Endothelial cell of umbilical vein (primary cell): ENCODE data around the gene KRTAP5-2. TPM values are rescaled to one million over a fixed set of nuclear protein-coding genes. Genes with fewer than 3 reads are reported as not detected.
A peak's percentile ranks its signal among the peaks of the same experiment; 100 is the strongest.

Experiments
- BruUV-seq: library from RNA; stranded (reverse); fragments of 400-500 nt; replicated peaks from 2 replicates; lab custom pipeline; 2021; lab: Mats Ljungman, UMichigan
- CTCF ChIA-PET: fragments of 300-600, 350-600 bp; sonication (Branson Sonifier 250); formaldehyde crosslinking; loops from one replicate; lab custom pipeline; 2021; ENCODE audit warnings: antibody characterized with exemption, inconsistent platforms; lab: Charles Lee
- POLR2A ChIA-PET: fragments of 300-600, 350-600 bp; sonication (Branson Sonifier 250); formaldehyde crosslinking; loops from one replicate; lab custom pipeline; 2021; ENCODE audit warnings: antibody characterized with exemption, inconsistent platforms; lab: Charles Lee
- DNase-seq: peaks from one replicate; pipeline ENCODE4 v3.0.0-alpha.2; 2011; ENCODE audit warnings: low read depth, low spot score
- FAIRE-seq: peaks from 2 replicates; lab custom pipeline; 2011; peaks lifted over from hg19 to GRCh38; lab: Jason Lieb, UNC
- H2AFZ ChIP-seq: 2 replicates; pipeline ENCODE4 v1.6.0; 2012; ENCODE audit warnings: low read depth, low read length, control low read depth, inconsistent platforms
- H3K27ac ChIP-seq: 2 replicates; pipeline ENCODE4 v1.5.1; 2011; ENCODE audit warnings: low read depth, mild to moderate bottlenecking, control low read depth, low read length, moderate library complexity; ENCODE audit not compliant: insufficient read depth
- H3K27me3 ChIP-seq, 2 experiments: 2 replicates each; pipeline versions ENCODE4 v1.6.0 to v1.6.1; 2011; ENCODE audit warnings: low read length in 2 of 2, mixed read lengths in 1 of 2; ENCODE audit not compliant: control insufficient read depth in 2 of 2, insufficient read depth in 2 of 2
- H3K36me3 ChIP-seq, 2 experiments: 2 replicates in 1 of 2; 3 replicates in 1 of 2; pipeline ENCODE4 v1.5.1; 2011; ENCODE audit warnings: low read length in 2 of 2, mild to moderate bottlenecking in 1 of 2, moderate library complexity in 1 of 2; ENCODE audit not compliant: control insufficient read depth in 2 of 2, insufficient read depth in 2 of 2; ENCODE audit errors: extremely low read depth in 1 of 2
- H3K4me1 ChIP-seq: 3 replicates; pipeline ENCODE4 v1.5.1; 2011; ENCODE audit warnings: mild to moderate bottlenecking, low read length; ENCODE audit not compliant: control insufficient read depth, insufficient read depth; ENCODE audit errors: extremely low read depth
- H3K4me2 ChIP-seq: 2 replicates; pipeline ENCODE4 v1.6.1; 2011; ENCODE audit warnings: low read length, control low read depth, mixed read lengths; ENCODE audit not compliant: insufficient read depth
- H3K4me3 ChIP-seq, 3 experiments: fragments of 200-600 bp in 1 of 3; sonication (generic), shearing (Covaris generic) in 1 of 3; replicated peaks in 1 of 3; 2 replicates each; pipeline ENCODE4 v1.5.1; 2011 to 2016; ENCODE audit warnings: control low read depth in 3 of 3, low read length in 3 of 3, mild to moderate bottlenecking in 2 of 3, inconsistent platforms in 1 of 3, low read depth in 1 of 3, moderate library complexity in 1 of 3; ENCODE audit not compliant: insufficient read depth in 1 of 3
- H3K79me2 ChIP-seq: 2 replicates; pipeline ENCODE4 v1.6.0; 2012; ENCODE audit warnings: low read length, inconsistent platforms; ENCODE audit not compliant: control insufficient read depth, insufficient read depth
- H3K9ac ChIP-seq: replicated peaks from 2 replicates; pipeline ENCODE3; 2011; ENCODE audit warnings: low read length, control low read depth; ENCODE audit not compliant: insufficient read depth; ENCODE audit errors: extremely low read depth
- H3K9me1 ChIP-seq: replicated peaks from 3 replicates; pipeline ENCODE4 v1.6.0; 2011; ENCODE audit warnings: mild to moderate bottlenecking, low read length; ENCODE audit not compliant: control insufficient read depth, insufficient read depth; ENCODE audit errors: extremely low read depth
- H3K9me3 ChIP-seq: replicated peaks from 2 replicates; pipeline ENCODE4 v1.5.1; 2012; ENCODE audit warnings: low read length, inconsistent platforms; ENCODE audit not compliant: control insufficient read depth, insufficient read depth
- H4K20me1 ChIP-seq: replicated peaks from 2 replicates; pipeline ENCODE3; 2011; ENCODE audit warnings: mild to moderate bottlenecking, low read length; ENCODE audit not compliant: control insufficient read depth, insufficient read depth; ENCODE audit errors: extremely low read depth
- CTCF ChIP-seq, 2 donors: IDR thresholded peaks; 1 replicate in 1 of 2; 2 replicates in 1 of 2; pipeline ENCODE4 v1.5.1; 2011; ENCODE audit warnings: low read length in 2 of 2, mild to moderate bottlenecking in 2 of 2, moderate library complexity in 2 of 2, control low read depth in 1 of 2, inconsistent platforms in 1 of 2, low read depth in 1 of 2; ENCODE audit not compliant: insufficient read depth in 1 of 2; ENCODE audit errors: extremely low read depth in 1 of 2
- EZH2 ChIP-seq: IDR thresholded peaks from 2 replicates; pipeline ENCODE4 v1.6.1; 2012; ENCODE audit warnings: borderline replicate concordance, low read depth, mild to moderate bottlenecking, moderate library complexity, low read length, inconsistent platforms; ENCODE audit not compliant: severe bottlenecking
- GATA2 ChIP-seq: IDR thresholded peaks from 2 replicates; pipeline ENCODE4 v1.7.0; 2011; ENCODE audit warnings: low read depth, mild to moderate bottlenecking, moderate library complexity, mixed read lengths, low read length; ENCODE audit not compliant: insufficient read length, insufficient read depth
- JUN ChIP-seq: IDR thresholded peaks from 2 replicates; pipeline ENCODE4 v1.6.1; 2011; ENCODE audit warnings: borderline replicate concordance, low read depth; ENCODE audit not compliant: insufficient read length, insufficient read depth
- MAX ChIP-seq: IDR thresholded peaks from 2 replicates; pipeline ENCODE4 v1.6.1; 2011; ENCODE audit not compliant: insufficient read depth, insufficient read length
- dilution Hi-C: fragments of 300-500 bp; cut with MboI; formaldehyde crosslinking; loops from one replicate; pipeline ENCODE4 v1.15.0; 2019; ENCODE audit warnings: low sequenced_read_pairs; ENCODE audit not compliant: extremely low pct_ligation_motif_present
- intact Hi-C: fragments of 100-400 bp; cut with micrococcal nuclease; formaldehyde crosslinking; loops from one replicate; pipeline ENCODE4 v1.10.0; 2022
- polyA plus RNA-seq, 4 experiments: library from polyadenylated mRNA; depleted of rRNA in 3 of 4; stranded (reverse) in 3 of 4; unstranded in 1 of 4; fragments of >200 nt; gene quantifications; 2 replicates each; pipeline versions ENCODE4 v1.2.1 to v1.2.3, GENCODE V29; 2011 to 2012; ENCODE audit warnings: missing spikeins in 1 of 4
- total RNA-seq: library from RNA; stranded (reverse); gene quantifications from 2 replicates; pipeline ENCODE4 v1.2.3, GENCODE V29; 2021

KRTAP5-2 gene
- total and polyA plus RNA-seq, 2 donors (not counting 3 experiments of a cell fraction or from before 2014, with no cell fraction given): not detected

- DNase-seq (no peak), FAIRE-seq (no peak)
- Histone ChIP-seq H3K79me2 (no peaks in the 10 kb centered on the region), H3K9ac (no peak overlapping the region), H3K9me3 (no peaks in the 10 kb centered on the region), H2AFZ (no peak overlapping the region), H3K36me3 (no peaks in the 10 kb centered on the region), H3K9me1 (no peaks in the 10 kb centered on the region), H3K27me3 (peaks cover 10 to 16% of the 10 kb centered on the region in 2 experiments), H4K20me1 (no peaks in the 10 kb centered on the region), H3K4me1 (peaks cover 5% of the 10 kb centered on the region), H3K4me3 (peak overlapping the region in 1 of 3 experiments; percentile 42), H3K27ac (no peak overlapping the region), H3K4me2 (no peak overlapping the region)
- POLR2A ChIA-PET: no interaction called here
- CTCF ChIA-PET: interaction anchor here (1.0 to 7.6 kb wide), 8 partner anchors 9 to 371 kb away, joined by 3 to 313 read pairs (median 14); no protein-coding TSS in a partner anchor
- intact Hi-C loops: loop anchor here (5.0 to 10.0 kb wide), 3 partner anchors 36 to 311 kb away; partner anchors contain the start of gene TOLLIP
- BruUV-seq: no TSS peak
- dilution Hi-C loops: no loop called here
- TF ChIP-seq MAX (no peak), EZH2 (peak; percentile 86)
Measured at GRCh38 chr11:1573077-1573902, 24.8 kb downstream of the KRTAP5-2 start.

DNA sequence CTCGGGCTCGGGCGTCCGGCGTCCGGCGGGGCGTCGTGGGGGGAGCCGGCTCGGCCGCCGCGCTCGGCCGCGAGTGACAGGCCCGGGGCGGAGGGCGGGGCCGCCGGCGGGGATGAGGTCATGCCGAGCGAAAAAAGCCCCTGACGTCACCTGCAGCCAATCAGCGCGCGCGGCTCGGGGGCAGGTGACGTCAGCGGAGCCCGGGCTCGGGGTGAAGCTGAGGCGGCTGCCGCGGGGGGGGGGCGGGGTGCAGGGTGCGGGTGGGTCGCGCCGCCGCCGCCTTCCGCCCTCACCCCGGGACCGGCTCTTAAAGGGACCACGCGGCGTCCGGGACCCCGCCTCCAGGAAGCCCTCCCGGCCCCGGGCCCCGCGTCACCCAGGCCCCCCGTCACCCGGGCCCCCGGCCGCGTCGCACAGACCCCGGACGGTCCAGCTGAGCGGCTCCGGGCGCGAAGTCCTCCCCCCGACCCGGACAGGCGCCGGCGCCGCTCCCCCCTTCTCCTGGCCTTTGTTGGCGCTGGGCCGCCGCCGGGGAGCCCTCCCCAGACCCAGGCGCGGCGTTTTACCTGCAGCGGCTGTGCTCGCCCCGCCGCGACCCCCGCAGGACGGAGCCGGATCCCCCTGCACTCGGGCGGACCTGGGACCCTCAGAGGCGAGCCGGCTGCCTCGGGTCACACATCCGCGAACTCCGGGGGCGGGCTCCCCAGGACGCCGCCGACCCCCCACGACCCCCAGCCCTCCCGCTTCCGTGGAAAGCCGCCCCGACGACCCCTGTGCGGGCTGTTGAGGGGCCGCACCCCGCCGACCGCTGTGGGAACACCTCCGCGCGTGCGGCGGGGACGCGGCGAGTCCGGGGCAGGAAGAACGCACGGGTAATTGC is 25.7 kb downstream of the KRTAP5-2 start, which contains the start of gene DUSP8:
TSS of gene DUSP8 (minus strand) at position 75 of the 880 bp plus-strand sequence. CDS start 6,445 bp downstream, outside the sequence.
- peak within 1 kb of the TSS; percentile 47 for H3K4me2 ChIP-seq
- H3K36me3 ChIP-seq: no peaks in the 10 kb centered on the region
- H2AFZ ChIP-seq: peak within 1 kb of the TSS; percentile 51
- H3K4me3 ChIP-seq: peak within 1 kb of the TSS; percentile 29 to 43 (median 42)
- no peaks in the 10 kb centered on the region for H4K20me1 ChIP-seq
- TF ChIP-seq CTCF (IDR thresholded peaks at IDR 0.05; ENCODE audit: extremely low read depth in 1 of 2, insufficient read depth in 1 of 2, low read depth in 1 of 2, low read length in 2 of 2) (no peak), GATA2 (no peak), JUN (peak; percentile 73), MAX (no peak)
- peaks cover 10 to 16% of the 10 kb centered on the region in 2 experiments for H3K27me3 ChIP-seq
- no peaks in the 10 kb centered on the region for H3K79me2 ChIP-seq
- ChIA-PET CTCF (interaction anchor here (1.0 to 7.6 kb wide), 5 partner anchors 12 to 370 kb away, joined by 3 to 313 read pairs (median 14); no protein-coding TSS in a partner anchor), POLR2A (no interaction called here)
- peak within 1 kb of the TSS; percentile 29 for H3K27ac ChIP-seq
- H3K9ac ChIP-seq: peak within 1 kb of the TSS; percentile 86
- DNase-seq: peak; percentile 80
- H3K9me3 ChIP-seq: no peaks in the 10 kb centered on the region
- H3K4me1 ChIP-seq: peaks cover 5% of the 10 kb centered on the region
- FAIRE-seq: peak; percentile 64
- dilution Hi-C loops: no loop called here
- TSS peak; percentile 53 for BruUV-seq
- no peaks in the 10 kb centered on the region for H3K9me1 ChIP-seq
- intact Hi-C loops: loop anchor here (5.0 to 10.0 kb wide), 3 partner anchors 35 to 310 kb away; partner anchors contain the start of gene TOLLIP
